GM19328 (cell line): ENCODE data around the gene HSD11B1.
"Not testable (repeated sequence)": the region's sequence is repeated elsewhere in the genome, so short reads cannot be mapped to it uniquely, and the experiment has no call there.

Source experiments
- ATAC-seq: cut with Tn5 transposase; IDR thresholded peaks from one replicate; pipeline ENCODE4 v1.9.1; 2021; ENCODE audit warnings: mild to moderate bottlenecking, moderate library complexity; ENCODE audit not compliant: unreplicated experiment

Gene HSD11B1

DNA sequence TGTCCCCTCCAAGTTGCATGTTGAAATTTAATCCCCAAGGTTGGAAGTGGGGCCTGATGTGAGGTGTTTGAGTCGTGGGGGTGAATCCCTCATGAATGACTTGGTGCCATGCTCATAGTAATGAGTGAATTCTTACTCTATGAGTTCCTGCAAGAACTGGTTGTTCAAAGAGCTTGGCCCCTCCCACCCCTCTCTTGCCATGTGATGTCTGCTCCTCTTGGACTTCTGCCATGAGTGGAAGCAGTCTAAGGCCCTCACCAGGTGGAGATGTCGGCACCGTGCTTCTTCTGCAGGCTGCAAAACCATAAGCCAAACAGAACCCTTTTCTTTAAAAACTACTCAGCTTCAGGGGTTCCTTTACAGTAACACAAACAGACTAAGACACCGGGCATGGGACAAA is 15.2 kb upstream of the HSD11B1 start:
- ATAC-seq, result no peak

- no peak for ATAC-seq
Observed at GRCh38 chr1:209691237-209691636, 13.4 kb upstream of the HSD11B1 start.

- no peak for ATAC-seq
Observed at GRCh38 chr1:209692296-209692695, 12.3 kb upstream of the HSD11B1 start.

GRCh38 chr1:209692745-209693504 is 11.7 kb upstream of the HSD11B1 start:
- no peak for ATAC-seq

DNA sequence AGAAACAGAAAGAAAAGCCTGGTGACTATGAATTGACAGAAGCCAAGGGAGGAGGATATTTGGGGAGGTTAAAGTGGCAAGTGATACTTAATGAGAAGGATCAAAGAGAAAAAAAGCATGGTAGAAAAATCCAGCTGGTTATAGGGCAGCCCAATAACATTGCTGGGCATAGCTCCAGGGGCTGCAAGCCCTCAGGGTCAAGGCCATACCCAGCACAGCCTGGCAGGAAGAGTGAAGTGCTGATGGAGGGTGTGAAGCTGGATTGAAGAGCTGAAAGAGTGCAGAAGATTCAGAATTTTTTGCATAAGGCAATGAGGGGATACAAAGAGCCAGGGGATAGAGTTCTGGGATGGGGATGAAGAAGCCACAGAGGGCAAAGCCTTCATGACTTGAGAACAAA is 8.0 kb upstream of the HSD11B1 start:
- ATAC-seq, result no peak

DNA sequence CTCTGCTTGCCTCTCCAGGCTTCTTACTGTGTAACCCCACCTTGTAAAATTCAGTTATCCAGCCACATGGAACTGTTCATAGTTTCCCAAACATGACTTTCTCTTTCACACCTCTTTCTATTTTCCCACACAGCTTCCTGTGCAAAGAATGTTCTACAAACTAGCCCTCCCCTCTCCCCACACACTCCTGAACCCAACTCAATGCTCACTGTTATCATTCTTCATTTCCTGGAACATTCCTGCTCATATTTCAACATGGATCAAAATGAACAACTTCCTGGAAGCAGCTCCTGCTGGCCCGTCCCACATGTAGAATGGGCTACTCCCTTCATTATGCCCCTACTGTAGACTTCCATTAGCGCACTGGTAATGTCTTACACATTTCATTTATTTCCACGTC is 7.5 kb upstream of the HSD11B1 start:
- ATAC-seq, result no peak

DNA sequence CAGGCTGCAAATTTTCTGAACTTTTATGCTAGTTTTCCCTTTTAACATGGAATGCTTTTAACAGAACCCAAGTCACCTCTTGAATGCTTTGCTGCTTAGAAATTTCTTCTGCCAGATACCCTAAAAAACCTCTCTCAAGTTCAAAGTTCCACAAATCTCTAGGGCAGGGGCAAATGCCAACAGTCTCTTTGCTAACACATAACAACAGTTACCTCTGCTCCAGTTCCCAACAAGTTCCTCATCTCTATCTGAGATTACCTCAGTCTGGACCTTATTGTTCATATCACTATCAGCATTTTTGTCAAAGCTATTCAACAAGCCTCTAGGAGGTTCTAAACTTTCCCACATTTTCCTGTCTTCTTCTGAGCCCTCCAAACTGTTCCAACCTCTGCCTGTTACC is 4.0 kb upstream of the HSD11B1 start:
- not testable (repeated sequence) for ATAC-seq

GRCh38 chr1:209702832-209703231 is 1.8 kb upstream of the HSD11B1 start:
- ATAC-seq, result no peak

DNA sequence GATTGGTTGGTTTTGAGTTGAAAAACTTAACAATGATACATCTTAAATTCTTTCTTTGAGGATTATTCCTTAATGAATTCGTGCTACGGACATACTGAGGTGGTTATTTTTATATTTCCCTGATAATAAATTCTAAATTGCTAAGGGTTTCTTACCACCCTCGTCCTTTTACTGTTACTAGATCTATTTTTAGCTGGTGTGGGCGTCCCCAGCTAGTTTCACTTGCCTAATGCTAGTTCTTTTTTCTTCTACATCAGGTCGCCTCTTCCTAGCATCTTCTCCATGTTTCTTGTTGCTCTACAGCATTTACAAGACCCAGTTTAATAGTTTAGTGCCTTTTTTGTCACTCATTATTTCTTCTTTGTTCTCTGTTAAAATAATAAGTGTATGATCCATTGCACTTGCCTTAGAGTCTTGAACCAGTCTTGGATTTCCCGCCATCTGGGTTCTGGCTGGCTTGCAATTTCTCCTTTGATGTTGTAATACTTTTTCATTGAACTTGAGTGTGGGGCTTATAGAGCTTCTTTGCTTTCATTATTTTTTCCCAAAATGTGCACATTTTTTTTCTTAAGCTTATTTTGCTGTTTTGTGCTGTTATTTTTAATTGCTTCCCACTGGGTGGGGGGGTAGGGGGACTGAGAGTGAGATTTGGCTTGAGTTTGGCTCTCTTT is 677 bp upstream of the HSD11B1 start:
- ATAC-seq, result no peak

DNA sequence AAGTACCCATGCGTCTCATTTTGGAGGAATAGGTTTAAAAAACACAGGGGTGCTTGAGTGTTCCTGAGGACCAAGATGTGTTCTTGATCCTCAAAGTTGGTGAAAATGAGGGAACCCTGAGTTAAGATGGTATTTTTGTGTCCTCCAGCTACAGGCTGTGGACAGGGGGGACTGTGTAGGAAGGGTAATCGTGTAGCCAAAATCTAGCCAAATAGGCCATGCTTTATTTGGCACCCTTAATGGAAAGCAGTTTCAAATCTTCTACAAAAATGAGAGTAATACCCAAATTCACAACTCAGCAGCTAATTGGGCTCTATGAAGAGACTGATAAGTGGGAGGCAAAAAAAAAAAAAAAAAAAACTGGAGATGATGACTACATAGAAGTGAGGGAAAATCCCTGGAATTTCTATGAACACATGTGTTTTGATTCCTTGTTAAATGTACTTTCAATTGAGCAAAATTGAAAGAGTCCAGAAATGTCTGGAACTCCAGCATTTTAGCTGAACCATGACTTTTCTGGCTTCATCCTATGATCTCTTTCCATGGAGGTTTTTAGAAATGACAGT is 470 bp downstream of the HSD11B1 start:
- ATAC-seq, result no peak

DNA sequence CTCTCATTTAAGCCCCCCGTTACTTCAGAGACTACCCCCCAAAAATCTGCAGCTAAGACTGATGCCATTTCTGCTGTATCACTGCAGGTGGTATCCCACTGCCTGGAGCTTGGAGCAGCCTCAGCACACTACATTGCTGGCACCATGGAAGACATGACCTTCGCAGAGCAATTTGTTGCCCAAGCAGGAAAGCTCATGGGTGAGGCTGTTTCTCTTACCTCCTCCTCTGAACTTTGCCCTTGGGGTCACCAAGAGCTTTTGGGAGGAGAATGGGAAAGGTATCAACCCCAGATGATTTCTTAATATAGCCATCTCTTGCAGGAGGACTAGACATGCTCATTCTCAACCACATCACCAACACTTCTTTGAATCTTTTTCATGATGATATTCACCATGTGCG is 2.0 kb downstream of the HSD11B1 start:
- no peak for ATAC-seq

DNA sequence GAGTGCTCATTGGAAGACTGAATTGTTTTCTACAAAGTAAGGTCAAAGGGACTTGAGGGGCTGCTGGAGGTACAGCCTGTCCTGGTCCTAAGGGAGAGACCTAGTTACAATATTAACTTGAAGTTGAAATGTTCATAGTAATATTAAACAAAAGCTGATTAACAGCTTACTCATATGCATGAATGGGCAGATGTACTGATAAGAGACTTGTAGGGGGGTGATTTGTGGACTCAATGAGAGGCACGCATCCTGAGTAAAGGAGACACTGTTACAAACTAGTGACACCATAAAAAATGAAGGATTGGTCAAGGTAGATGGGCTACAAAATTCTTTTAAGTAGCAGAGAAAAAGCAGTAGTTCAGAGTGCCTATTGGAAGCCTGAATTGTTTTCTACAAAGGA is 2.7 kb downstream of the HSD11B1 start:
- ATAC-seq, result no peak

DNA sequence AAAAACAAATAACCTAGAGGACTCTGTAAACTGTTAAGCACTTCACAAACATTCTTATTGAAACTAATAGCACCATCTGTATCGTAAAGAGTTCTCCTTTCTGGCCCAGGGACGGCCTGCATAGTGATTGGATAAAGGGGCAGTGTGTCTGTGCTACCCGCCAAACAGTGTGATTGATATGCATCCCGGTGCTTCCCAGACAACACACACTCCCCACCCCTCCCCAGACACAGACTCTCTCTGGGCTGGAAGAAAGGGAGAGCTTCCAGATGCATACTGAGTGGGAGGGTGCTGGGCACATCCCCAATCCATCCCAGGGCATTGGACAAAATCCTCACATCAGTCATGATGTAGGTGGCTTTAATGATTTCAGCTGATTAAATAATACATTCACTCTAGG is 3.7 kb downstream of the HSD11B1 start:
- no peak for ATAC-seq

- ATAC-seq, result no peak
Observed at GRCh38 chr1:209710093-209710492, 5.4 kb downstream of the HSD11B1 start.

DNA sequence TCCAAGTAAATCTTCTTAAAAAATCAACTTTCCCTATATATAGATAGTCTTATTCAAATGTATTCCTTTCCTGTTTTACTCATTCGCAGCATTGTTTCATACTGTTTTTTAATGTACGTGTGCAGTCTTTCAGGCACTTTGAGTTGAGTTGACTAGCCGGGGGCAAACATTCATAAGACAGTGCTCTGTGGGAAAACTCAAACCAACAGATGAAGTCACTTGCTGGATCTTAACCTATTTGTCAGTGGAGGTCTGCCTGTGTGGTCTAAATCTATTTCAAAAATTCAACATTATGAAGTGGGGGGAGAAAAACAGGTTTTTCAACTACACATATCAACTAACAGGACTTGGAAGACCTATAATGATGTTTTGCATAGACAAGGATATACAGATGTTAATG is 6.2 kb downstream of the HSD11B1 start:
- ATAC-seq, result no peak

- ATAC-seq, result no peak
Observed at GRCh38 chr1:209714338-209714737, 9.7 kb downstream of the HSD11B1 start.

DNA sequence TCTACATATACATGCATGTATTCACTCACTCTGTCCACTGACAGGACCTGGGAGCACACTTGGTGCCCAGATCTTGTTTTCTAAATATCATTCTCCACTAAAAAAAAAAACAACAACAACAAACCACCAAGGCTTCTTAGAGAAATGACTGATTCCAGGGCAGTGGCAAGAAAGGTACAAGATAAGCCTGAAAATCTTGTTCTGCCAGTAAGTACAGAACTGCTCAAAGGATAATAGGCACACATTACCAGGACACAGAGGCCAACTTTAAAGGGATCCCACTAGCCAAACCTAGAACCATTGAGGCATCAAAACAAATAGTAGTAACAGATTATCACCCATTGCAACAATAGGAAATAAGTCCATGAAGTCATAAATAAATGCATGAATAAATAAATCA is 10.7 kb downstream of the HSD11B1 start:
- no peak for ATAC-seq

GRCh38 chr1:209717818-209718217 is 13.2 kb downstream of the HSD11B1 start:
- no peak for ATAC-seq

DNA sequence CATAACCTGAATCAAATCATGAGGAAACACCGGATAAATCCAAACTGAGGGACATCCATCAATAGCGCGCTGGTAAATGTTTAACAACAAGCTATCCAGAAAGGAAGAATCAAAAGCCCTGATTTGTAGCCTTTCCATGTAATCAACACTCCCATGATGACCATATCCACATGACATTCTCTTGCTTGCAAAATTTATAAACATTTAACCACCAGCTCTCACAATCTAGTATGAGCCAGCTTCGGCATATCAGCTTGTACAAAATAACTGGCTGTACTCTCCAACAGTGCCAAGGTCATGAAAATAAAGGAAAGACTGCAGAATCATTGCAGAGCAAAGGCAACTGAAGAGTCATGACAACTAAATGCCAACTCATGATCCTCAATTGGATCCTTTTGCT is 15.7 kb downstream of the HSD11B1 start:
- no peak for ATAC-seq

DNA sequence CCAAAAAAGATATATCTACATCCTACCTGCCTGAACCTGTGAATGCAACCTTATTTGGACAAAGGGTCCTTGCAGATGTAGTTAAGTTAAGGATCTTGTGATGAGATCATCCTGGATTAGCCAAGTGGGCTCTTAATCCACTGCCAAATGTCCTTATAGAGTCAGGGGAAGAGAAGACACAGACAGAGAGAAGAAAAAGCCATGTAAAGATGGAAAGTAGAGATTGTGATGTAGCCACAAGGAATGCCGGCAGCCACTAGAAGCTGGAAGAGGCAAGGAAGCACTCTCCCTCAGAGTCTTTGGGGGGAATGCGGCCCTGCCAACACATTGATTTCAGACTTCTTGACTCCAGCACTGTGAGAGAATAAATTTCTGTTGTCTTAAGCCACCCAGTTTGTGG is 16.2 kb downstream of the HSD11B1 start:
- no peak for ATAC-seq

DNA sequence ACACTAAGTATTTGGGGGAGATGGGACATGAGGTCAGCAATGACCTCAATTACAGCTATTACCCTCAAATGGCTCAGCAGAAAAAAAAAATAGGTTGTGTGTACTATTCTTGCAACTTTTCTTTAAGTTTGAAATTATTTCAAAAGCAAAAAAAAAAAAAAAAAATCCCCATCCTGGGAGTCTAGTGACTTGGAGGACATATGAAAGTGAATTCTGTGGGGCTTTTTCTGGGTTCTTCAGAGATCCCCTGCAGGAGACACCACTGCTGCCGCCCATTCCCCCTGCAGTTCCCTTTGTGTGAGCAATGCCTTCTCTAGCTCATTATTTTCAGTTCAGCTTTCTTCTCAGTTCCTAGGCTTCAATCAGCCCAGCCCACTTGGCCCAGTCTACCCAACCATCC is 16.7 kb downstream of the HSD11B1 start:
- ATAC-seq, result no peak

GRCh38 chr1:209723265-209723664 is 18.6 kb downstream of the HSD11B1 start:
- ATAC-seq, result no peak
